ENCODE measurements around the gene OMG.

DNA sequence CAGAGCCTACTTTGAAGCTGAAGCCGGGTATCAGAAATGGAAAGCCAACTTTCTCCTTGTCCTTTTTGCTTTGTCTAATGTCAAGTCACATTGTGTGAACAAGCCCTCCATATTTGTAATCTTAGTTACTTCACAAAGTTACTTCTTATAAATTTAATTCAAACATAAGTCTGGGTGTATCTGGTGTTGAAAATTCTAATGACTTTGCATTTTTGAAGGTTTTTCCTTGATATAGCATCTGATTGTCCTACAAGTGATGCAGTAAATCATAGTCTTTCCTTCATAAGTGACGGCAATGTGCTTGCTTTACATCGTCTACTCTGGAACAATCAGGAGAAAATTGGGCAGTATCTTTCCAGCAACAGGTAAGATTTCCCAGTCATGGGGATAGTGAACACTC is 36.9 kb downstream of the OMG start:
- TF ChIP-seq, protein P1, sequence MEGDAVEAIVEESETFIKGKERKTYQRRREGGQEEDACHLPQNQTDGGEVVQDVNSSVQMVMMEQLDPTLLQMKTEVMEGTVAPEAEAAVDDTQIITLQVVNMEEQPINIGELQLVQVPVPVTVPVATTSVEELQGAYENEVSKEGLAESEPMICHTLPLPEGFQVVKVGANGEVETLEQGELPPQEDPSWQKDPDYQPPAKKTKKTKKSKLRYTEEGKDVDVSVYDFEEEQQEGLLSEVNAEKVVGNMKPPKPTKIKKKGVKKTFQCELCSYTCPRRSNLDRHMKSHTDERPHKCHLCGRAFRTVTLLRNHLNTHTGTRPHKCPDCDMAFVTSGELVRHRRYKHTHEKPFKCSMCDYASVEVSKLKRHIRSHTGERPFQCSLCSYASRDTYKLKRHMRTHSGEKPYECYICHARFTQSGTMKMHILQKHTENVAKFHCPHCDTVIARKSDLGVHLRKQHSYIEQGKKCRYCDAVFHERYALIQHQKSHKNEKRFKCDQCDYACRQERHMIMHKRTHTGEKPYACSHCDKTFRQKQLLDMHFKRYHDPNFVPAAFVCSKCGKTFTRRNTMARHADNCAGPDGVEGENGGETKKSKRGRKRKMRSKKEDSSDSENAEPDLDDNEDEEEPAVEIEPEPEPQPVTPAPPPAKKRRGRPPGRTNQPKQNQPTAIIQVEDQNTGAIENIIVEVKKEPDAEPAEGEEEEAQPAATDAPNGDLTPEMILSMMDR (IDR thresholded peaks at IDR 0.05): no peak
- no peak for TF ChIP-seq GABPA (IDR thresholded peaks at IDR 0.05; ENCODE audit: low read depth)
- no peak for TF ChIP-seq REST (IDR thresholded peaks at IDR 0.05; ENCODE audit: low read depth, low read length)

All from SK-N-SH (cell line).